ENCODE data around the gene DAAM1. TPM values are rescaled to one million over a fixed set of nuclear protein-coding genes. Genes with fewer than 3 reads are reported as not detected.
A peak's percentile ranks its signal among the peaks of the same experiment; 100 is the strongest.

The DAAM1 gene
- total RNA-seq, 1 donor from 2014 or later, result 38.0 TPM

DNA sequence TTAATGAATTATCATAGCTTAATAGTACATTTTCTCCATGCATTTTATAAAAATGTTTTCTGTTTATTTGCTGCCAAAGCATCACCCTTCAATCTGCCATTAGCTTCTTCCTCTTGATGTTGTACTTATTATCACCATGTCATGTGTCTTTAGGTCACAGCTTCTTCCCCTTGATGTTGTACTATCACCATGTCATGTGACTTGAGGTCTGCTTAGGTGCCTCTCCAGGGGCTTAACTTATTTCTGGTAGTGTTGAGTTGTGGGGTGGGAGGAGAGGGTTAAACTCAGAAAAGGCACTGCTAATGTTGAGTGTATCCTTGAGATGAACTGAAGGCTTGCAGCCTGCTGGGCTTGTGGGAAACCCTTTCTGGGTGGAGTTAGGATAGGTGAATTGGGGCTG lies 87.8 kb downstream of the DAAM1 start:
- no peak overlapping the region for H3K4me3 ChIP-seq (ENCODE audit: insufficient read depth, low read depth, low read length)
- H3K4me2 ChIP-seq (ENCODE audit: low read length), result peak overlapping the region; percentile 65
- H3K27me3 ChIP-seq (ENCODE audit: insufficient read depth, low read length), result no peaks in the 10 kb centered on the region
- peaks cover 36% of the 10 kb centered on the region for H3K4me1 ChIP-seq (ENCODE audit: insufficient read depth, low read length)
- H3K4me1 Mint-ChIP-seq (ENCODE audit: low read depth, unreplicated experiment), result peaks cover 48% of the 10 kb centered on the region
- no peaks in the 10 kb centered on the region for H3K79me2 ChIP-seq (ENCODE audit: insufficient read depth, low read length)
- FAIRE-seq (no peak), DNase-seq (ENCODE audit: low read depth) (no peak)
- H2AFZ ChIP-seq (ENCODE audit: low read depth, low read length), result no peak overlapping the region
- no peaks in the 10 kb centered on the region for H3K36me3 Mint-ChIP-seq (ENCODE audit: low read depth, unreplicated experiment)
- no peaks in the 10 kb centered on the region for H3K27me3 Mint-ChIP-seq (ENCODE audit: low read depth, unreplicated experiment)
- H3K27ac Mint-ChIP-seq (ENCODE audit: unreplicated experiment), result peak overlapping the region; percentile 94
- peak overlapping the region; percentile 77 for H3K27ac ChIP-seq (ENCODE audit: low read depth, low read length)
- no peak for TF ChIP-seq EZH2 (IDR thresholded peaks at IDR 0.05; ENCODE audit: insufficient read depth, low read length)
- TF ChIP-seq, protein P1, sequence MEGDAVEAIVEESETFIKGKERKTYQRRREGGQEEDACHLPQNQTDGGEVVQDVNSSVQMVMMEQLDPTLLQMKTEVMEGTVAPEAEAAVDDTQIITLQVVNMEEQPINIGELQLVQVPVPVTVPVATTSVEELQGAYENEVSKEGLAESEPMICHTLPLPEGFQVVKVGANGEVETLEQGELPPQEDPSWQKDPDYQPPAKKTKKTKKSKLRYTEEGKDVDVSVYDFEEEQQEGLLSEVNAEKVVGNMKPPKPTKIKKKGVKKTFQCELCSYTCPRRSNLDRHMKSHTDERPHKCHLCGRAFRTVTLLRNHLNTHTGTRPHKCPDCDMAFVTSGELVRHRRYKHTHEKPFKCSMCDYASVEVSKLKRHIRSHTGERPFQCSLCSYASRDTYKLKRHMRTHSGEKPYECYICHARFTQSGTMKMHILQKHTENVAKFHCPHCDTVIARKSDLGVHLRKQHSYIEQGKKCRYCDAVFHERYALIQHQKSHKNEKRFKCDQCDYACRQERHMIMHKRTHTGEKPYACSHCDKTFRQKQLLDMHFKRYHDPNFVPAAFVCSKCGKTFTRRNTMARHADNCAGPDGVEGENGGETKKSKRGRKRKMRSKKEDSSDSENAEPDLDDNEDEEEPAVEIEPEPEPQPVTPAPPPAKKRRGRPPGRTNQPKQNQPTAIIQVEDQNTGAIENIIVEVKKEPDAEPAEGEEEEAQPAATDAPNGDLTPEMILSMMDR (IDR thresholded peaks at IDR 0.05; ENCODE audit: insufficient read depth, low read depth, low read length), result no peak
- H3K9ac ChIP-seq (ENCODE audit: low read length), result no peak overlapping the region
- H3K36me3 ChIP-seq (ENCODE audit: insufficient read depth, low read length), result no peaks in the 10 kb centered on the region
- H3K4me3 Mint-ChIP-seq (ENCODE audit: unreplicated experiment), result no peak overlapping the region
- no peaks in the 10 kb centered on the region for H3K9me3 ChIP-seq (ENCODE audit: insufficient read depth, low read depth, low read length)
- H4K20me1 ChIP-seq (ENCODE audit: insufficient read depth, low read length), result no peaks in the 10 kb centered on the region
- no peaks in the 10 kb centered on the region for H3K9me3 Mint-ChIP-seq (ENCODE audit: unreplicated experiment)

DNA sequence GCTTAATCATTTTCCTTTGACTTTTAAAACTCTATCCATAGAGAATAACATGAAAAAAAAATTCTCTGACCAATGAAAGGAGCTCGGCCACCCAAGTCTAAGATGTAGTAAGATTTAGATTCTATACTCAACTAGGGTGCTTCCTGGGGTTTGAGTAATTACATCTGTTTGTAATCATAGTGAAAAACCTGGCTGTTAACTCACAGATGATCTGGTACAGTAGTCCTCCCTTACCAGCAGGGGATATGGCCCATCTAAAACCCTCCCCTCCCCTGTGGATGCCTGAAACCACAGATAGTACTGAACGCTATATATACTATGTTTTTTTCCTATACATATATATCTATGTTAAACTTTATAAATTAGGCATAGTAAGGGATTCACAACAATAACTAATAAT lies 89.2 kb downstream of the DAAM1 start:
- Histone ChIP-seq H3K4me3 (ENCODE audit: insufficient read depth, low read depth, low read length) (no peak overlapping the region), H3K9me3 (ENCODE audit: insufficient read depth, low read depth, low read length) (no peaks in the 10 kb centered on the region), H3K9ac (ENCODE audit: low read length) (no peak overlapping the region), H3K27me3 (ENCODE audit: insufficient read depth, low read length) (no peaks in the 10 kb centered on the region), H3K4me1 (ENCODE audit: insufficient read depth, low read length) (peaks cover 36% of the 10 kb centered on the region), H4K20me1 (ENCODE audit: insufficient read depth, low read length) (no peaks in the 10 kb centered on the region), H3K27ac (ENCODE audit: low read depth, low read length) (peak overlapping the region; percentile 73), H2AFZ (ENCODE audit: low read depth, low read length) (no peak overlapping the region), H3K4me2 (ENCODE audit: low read length) (no peak overlapping the region), H3K79me2 (ENCODE audit: insufficient read depth, low read length) (no peaks in the 10 kb centered on the region), H3K36me3 (ENCODE audit: insufficient read depth, low read length) (no peaks in the 10 kb centered on the region)
- FAIRE-seq (no peak), DNase-seq (ENCODE audit: low read depth) (no peak)
- TF ChIP-seq, protein P1 (IDR thresholded peaks at IDR 0.05; ENCODE audit: insufficient read depth, low read depth, low read length), result no peak
- no peak for TF ChIP-seq EZH2 (IDR thresholded peaks at IDR 0.05; ENCODE audit: insufficient read depth, low read length)
- Mint-ChIP-seq H3K9me3 (ENCODE audit: unreplicated experiment) (no peaks in the 10 kb centered on the region), H3K36me3 (ENCODE audit: low read depth, unreplicated experiment) (peaks cover 3% of the 10 kb centered on the region), H3K4me1 (ENCODE audit: low read depth, unreplicated experiment) (peaks cover 44% of the 10 kb centered on the region), H3K27ac (ENCODE audit: unreplicated experiment) (peak overlapping the region; percentile 42), H3K27me3 (ENCODE audit: low read depth, unreplicated experiment) (no peaks in the 10 kb centered on the region), H3K4me3 (ENCODE audit: unreplicated experiment) (no peak overlapping the region)

DNA sequence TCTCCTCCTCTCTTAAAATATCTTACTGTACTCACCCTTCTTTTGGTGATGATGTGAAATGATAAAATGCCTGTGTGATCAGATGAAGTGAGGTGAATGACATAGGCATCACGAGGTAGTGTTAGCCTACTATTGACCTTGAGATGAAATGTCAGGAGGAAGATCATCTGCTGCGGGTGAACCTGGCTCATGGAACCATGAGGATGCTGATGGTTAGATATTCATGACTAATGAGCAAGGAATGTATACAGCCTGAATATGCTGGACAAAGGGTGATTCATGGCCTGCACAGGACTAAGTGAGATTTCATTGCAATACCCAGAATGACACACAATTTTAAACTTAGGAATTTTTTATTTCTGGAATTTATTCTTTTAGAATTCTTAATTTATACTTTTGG lies 89.6 kb downstream of the DAAM1 start:
- Mint-ChIP-seq H3K9me3 (ENCODE audit: unreplicated experiment) (no peaks in the 10 kb centered on the region), H3K4me1 (ENCODE audit: low read depth, unreplicated experiment) (peaks cover 40% of the 10 kb centered on the region), H3K27me3 (ENCODE audit: low read depth, unreplicated experiment) (no peaks in the 10 kb centered on the region), H3K4me3 (ENCODE audit: unreplicated experiment) (no peak overlapping the region), H3K36me3 (ENCODE audit: low read depth, unreplicated experiment) (peaks cover 3% of the 10 kb centered on the region), H3K27ac (ENCODE audit: unreplicated experiment) (peak overlapping the region; percentile 75)
- TF ChIP-seq, protein P1 (IDR thresholded peaks at IDR 0.05; ENCODE audit: insufficient read depth, low read depth, low read length), result no peak
- no peak for TF ChIP-seq EZH2 (IDR thresholded peaks at IDR 0.05; ENCODE audit: insufficient read depth, low read length)
- no peak overlapping the region for H2AFZ ChIP-seq (ENCODE audit: low read depth, low read length)
- FAIRE-seq (peak; percentile 94), DNase-seq (ENCODE audit: low read depth) (peak; percentile 94)
- no peaks in the 10 kb centered on the region for H3K79me2 ChIP-seq (ENCODE audit: insufficient read depth, low read length)
- no peaks in the 10 kb centered on the region for H3K9me3 ChIP-seq (ENCODE audit: insufficient read depth, low read depth, low read length)
- H3K4me3 ChIP-seq (ENCODE audit: insufficient read depth, low read depth, low read length), result no peak overlapping the region
- peak overlapping the region; percentile 36 for H3K9ac ChIP-seq (ENCODE audit: low read length)
- peaks cover 36% of the 10 kb centered on the region for H3K4me1 ChIP-seq (ENCODE audit: insufficient read depth, low read length)
- H3K4me2 ChIP-seq (ENCODE audit: low read length), result peak overlapping the region; percentile 25
- no peaks in the 10 kb centered on the region for H4K20me1 ChIP-seq (ENCODE audit: insufficient read depth, low read length)
- H3K36me3 ChIP-seq (ENCODE audit: insufficient read depth, low read length), result no peaks in the 10 kb centered on the region
- peak overlapping the region; percentile 86 for H3K27ac ChIP-seq (ENCODE audit: low read depth, low read length)
- H3K27me3 ChIP-seq (ENCODE audit: insufficient read depth, low read length), result no peaks in the 10 kb centered on the region

Measured in astrocyte (in vitro differentiated cells and primary cell).